Stimulated activated CD4-positive, alpha-beta T cell treated with anti-CD3 and anti-CD28 coated beads, Interleukin-1b, Interleukin-23, amount 100 ng/mL, for 24 hours (primary cell): ENCODE results near the gene HSPA1A.

ENCODE experiments used
- DNase-seq, 4 experiments: peaks; one replicate each; pipeline ENCODE4 v3.0.0-alpha.2; 2020; ENCODE audit warnings: low read depth in 4 of 4, low spot score in 1 of 4

The HSPA1A gene

DNA sequence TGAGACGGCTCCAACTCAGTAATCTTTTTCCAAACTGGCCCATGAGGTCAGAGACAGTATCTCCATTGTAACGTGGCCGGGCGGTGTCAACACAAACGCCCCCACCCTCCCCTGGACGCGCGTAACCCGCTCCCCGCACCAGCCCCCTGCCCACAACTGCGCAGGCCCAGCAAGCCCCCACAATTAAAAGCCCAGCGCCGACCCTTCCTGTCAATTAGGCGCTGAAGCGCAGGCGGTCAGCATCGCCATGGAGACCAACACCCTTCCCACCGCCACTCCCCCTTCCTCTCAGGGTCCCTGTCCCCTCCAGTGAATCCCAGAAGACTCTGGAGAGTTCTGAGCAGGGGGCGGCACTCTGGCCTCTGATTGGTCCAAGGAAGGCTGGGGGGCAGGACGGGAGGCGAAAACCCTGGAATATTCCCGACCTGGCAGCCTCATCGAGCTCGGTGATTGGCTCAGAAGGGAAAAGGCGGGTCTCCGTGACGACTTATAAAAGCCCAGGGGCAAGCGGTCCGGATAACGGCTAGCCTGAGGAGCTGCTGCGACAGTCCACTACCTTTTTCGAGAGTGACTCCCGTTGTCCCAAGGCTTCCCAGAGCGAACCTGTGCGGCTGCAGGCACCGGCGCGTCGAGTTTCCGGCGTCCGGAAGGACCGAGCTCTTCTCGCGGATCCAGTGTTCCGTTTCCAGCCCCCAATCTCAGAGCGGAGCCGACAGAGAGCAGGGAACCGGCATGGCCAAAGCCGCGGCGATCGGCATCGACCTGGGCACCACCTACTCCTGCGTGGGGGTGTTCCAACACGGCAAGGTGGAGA, at the start of gene HSPA1A, which contains the start of gene HSPA1L:
TSS of gene HSPA1A (plus strand) at position 519 of the 814 bp plus-strand sequence. CDS start at position 733, 214 bp downstream.
TSS of gene HSPA1L (minus strand) at position 259 of the 814 bp plus-strand sequence. CDS start 3,311 bp downstream, outside the sequence.
- DNase-seq, result peak in 1 of 4 experiments; percentile 58

DNA sequence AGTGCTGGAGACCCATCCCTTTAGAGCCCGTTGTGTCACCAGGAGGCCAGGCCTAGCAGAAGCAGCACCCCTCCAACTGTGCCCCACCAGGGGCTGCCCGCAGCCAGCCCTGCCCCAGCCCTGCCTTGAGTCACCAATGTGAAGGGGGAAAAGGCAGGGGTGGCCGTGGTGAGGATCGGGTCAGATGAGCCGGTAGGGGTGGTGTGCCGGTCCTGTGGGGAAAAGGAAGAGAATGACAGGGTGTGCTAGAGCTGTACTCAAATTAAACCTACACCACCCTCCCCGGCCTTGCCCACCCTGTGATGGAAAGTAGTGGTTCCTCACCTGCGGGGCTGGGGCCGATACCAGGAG, 49.8 kb upstream of the HSPA1A start:
- no peak for DNase-seq

- DNase-seq, result no peak
Observed at GRCh38 chr6:31765910-31766794, 49.2 kb upstream of the HSPA1A start.

DNA sequence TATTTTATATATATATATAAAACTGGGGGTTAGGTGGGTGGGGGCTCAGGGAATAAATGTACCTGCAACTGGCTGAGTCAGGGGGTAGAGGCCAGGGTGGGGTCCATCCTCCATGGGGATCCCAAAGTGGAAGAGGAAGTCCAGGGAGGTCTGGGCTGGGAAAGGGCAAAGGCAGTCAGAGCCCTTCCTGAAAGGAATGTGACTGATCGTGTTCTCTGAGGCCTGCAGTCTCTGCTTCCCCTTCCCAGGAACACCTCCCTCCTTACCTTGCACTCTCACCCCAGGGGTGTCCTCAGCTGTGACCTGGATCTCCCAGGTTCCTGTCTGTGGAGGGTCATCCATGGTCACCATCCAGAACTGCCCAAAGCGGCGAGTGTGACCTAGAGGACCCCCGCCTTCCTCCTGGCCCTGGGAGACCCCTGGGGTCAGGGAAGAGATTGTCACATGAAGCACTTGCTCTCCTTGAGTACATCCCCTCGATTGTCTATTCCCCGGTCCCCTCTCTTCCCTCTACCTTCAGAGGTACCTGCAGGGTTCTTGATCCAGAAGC, 48.2 kb upstream of the HSPA1A start:
- no peak for DNase-seq

DNA sequence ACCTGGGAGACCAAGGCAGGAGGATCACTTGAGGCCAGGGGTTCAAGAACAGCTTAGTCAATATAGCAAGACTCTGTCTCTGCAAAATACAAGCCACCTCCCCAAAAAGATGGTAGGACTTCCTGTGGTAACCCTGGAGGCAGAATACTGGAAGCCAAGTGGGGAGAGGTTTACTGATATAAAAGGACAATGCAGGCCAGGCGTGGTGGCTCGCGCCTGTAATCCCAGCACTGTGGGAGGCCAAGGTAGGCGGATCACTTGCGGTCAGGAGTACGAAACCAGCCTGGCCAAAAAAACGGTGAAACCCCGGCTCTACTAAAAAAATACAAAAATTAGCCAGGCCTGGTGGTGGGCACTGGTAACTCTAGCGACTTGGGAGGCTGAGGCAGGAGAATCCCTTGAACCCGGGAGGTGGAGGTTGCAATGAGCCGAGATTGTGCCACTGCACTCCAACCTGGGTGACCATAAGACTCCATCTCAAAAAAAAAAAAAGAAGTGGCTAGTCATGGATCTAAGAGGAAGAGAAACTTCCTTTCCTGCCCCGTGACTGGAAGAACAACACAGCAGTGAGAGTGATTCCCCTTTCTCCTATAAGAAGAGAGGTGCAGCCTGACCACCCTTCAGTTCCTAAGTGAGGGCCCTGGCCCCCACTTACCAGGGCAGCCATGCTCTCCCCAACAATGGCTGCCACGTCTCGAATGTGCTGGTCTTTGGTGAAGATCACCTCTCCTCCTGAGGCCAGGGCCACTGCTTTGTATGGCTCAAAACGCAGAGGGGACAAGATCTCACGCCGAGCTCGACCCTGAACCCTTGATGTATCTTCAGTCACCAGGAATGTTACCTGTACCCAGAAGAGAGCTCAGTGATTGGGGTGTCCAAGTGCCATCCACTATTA, 46.7 kb upstream of the HSPA1A start:
- DNase-seq, result no peak

GRCh38 chr6:31769684-31770371, 45.5 kb upstream of the HSPA1A start:
- DNase-seq, result peak; percentile 45 to 75 (median 62)

DNA sequence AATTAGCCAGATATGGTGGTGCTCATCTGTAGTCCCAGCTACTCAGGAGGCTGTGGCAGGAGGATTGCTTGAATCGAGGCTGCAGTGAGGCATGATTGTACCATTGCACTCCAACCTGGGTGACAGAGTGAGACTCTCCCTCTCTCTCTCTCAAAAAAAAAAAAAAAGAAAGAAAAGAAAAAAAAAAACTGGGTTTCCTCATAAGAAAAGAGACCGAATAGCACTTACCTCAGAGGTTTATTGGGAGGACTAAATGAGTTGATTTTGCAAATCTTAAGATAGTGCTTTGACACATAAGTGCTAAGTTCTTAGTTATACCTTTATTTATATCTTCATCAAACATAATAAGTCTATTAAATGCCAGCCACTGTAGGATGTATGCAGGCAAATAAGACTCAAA, 44.5 kb upstream of the HSPA1A start:
- DNase-seq, result no peak

DNA sequence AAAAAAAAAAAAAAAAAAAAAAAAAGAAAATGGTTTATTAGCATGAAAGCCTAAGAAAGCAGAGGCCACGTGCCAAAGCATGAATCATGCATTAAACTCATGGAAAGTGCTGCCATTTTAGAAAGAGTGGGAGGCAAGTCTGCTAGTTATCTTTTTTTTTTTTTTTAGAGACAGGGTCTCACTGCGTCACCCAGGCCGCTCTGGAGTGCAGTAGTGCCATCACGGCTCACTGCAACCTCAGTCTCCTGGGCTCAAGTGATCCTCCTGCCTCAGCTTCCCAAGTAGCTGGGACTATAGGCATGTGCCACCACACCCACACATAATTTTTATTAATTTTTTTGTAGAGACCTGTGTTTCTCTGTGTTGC, 43.4 kb upstream of the HSPA1A start:
- DNase-seq, result no peak

GRCh38 chr6:31775184-31775583, 40.2 kb upstream of the HSPA1A start:
- DNase-seq, result no peak

DNA sequence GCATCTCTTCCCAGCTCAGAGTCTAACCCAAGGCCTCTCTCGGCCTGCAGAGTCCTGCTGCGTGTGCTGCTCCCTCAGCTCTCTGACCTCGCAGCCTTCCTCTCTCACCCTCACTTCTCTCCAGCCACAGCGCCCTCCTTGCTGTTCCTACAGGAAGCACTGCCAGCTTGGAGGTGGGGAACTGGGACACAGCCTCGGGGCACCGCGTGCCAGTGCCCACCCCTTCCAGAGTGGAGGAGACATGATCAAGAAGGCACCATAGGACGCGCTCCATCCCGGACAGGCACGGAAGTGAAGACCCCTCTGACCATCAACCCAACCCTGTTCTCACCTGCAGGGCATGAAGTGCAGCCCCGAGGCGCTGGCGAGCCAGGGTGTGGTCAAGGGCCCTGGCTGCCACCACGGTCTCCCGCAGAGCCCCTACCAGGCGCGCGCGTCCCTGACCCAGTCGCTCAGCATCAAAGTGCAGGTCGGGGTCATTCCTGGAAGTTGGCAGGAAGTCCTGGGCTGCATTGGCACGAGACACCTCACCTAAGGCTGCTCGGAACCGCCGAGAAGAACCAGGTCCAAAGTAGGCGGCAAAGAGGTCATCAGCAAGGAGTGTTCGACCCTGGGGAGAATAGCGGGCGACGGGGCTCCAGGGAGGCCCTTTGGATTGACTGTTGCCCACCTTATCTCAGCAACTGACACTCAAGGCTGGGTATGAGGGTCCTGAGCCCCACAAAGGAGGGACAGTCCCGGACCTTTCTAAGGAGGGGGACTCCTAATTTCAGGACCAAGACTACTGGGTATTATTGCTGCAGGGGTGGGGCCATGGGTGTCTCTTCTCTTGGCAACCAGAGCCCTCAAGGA, 39.5 kb upstream of the HSPA1A start:
- DNase-seq, result no peak

DNA sequence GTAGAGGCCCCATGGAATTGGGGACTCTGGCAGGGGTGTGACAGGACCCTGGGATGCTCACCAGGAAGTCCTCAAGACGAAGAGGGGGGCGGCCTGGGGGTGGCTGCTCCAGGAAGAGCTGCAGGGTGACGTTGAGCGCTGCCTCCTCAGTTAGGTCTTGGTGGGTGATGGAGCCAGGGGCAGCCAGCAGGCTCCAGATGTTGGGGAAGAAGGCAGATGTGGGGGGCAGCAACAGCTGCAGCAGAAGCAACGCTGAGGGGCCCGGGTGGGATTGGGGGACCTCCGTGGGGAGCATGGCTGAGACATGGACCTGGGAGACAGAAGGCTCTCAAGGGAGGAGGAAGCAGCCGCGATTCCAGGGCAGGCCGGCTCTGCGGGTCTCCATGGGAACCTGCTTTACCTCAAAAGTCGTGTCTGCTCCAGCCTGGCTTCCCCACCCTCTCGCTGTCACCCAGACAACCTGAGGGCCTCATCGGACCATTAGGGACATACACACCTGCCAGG, 38.8 kb upstream of the HSPA1A start:
- DNase-seq, result no peak

DNA sequence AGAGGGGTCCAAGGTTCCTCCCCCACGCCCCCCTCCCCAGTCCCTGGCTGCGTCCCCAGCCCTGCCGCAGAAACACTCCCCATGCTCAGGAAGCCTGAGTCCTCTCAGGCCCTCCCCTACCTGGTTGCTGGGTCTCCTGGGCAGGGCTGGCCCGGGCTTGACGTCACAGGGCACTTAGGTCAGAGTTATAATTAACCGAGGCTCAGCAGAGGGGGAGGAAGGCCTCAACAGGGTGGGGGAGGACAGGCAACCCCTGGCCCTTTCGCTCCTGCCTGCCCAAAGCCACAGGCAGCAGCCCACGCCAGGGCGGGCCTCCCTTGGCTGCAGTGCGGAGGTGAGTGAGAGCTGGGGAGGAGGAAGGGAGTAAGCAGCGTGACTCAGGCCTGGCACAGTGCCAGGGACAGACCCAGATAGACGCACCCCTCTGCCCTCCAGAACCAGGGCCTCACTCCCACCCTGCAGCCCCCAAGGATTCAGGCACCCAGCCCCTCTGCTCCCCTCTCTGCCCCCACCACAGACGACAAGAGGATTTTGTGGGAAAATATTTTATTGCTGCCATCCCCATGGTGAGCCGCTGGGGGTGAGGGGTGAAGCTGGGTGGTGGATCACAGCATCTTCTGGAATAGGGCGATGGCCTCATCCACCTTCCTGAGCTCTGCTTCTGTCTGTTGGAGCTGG, 38.2 kb upstream of the HSPA1A start, which contains the start of gene VWA7:
TSS of gene VWA7 (minus strand) at position 340 of the 678 bp plus-strand sequence. CDS start 549 bp downstream, outside the sequence.
- DNase-seq, result peak; percentile 46 to 75 (median 60)

GRCh38 chr6:31777667-31778050, 37.7 kb upstream of the HSPA1A start:
- DNase-seq, result no peak

DNA sequence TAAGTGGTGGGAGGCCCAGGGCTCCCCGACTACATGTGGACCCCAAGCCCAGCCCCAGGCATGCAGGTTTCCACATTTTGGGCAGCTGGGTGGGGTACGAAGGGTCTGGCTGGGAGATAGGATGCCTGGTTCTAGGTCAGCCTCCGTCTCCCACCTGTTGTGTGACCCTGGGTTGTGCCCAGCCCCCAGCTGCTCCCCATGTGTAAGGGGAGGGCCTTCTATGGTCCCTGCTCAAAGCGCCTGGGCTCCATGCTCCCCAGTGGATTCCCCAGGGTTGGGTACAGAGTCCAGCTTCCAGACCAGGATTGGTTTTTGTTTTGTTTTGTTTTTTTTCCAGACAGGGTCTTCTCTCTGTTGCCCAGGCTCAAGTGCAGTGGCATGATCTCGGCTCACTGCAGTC, 37.1 kb upstream of the HSPA1A start:
- DNase-seq, result no peak

DNA sequence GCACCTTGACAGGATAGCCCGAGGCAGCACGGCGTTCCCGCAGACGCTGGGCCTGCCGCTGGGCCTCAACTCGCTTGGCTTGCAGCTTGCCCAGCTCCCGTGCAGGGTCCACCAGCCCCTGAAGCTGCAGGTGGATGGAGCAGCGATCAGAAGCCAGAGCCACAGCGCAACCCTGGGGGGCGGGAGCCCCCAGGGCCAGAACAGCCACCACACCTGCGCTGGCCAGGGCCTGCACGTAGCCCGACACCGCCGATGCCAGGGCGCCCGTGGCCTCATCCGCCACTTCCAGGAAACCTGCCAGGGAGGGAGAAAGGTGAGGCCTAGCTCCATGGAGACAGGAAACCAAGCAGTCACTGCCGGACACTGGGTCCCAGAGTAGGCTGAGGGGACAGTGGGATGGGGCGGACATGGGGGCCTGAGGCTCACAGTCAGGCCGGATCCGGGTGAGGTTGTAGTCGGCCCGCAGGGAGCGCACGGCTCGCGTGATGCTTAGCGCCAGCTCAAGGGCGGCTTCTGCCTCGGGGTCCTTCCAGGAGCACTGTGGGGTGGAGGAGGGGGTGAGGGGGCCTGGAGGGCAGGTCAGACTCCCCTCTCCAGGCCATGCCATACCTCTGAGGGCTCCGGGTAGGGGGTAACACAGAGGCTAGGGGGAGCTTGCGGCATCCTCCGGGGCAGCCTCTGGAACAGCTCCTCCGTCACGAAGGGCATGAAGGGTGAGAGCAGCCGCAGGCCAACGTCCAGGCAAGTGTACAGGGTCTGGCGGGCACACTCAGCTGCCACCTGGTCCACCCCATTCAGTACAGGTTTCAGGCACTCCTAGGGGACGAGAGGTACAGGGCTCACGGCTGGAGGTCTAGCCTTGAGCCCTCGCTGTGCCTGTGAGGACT, 36.1 kb upstream of the HSPA1A start:
- DNase-seq, result no peak

DNA sequence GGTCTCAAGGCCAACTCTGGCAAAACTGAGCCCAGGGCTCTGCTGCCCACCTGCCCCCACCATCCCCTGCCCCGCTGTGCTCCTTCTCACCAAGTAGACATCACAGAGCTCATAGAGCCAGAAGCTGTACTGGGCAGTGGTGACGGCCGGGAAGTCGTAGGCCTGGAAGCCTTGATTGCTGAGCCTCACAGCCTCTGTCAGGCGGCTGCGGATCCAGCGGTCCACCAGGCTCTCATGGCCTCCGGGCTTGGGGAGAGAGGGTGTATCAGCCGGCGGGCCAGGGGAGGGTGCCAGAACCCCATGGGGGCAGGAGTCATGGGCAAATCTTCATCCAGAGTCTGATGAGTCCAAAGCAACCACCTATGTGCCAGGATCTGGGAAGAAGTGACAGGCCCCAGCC, 35.4 kb upstream of the HSPA1A start:
- DNase-seq, result no peak

DNA sequence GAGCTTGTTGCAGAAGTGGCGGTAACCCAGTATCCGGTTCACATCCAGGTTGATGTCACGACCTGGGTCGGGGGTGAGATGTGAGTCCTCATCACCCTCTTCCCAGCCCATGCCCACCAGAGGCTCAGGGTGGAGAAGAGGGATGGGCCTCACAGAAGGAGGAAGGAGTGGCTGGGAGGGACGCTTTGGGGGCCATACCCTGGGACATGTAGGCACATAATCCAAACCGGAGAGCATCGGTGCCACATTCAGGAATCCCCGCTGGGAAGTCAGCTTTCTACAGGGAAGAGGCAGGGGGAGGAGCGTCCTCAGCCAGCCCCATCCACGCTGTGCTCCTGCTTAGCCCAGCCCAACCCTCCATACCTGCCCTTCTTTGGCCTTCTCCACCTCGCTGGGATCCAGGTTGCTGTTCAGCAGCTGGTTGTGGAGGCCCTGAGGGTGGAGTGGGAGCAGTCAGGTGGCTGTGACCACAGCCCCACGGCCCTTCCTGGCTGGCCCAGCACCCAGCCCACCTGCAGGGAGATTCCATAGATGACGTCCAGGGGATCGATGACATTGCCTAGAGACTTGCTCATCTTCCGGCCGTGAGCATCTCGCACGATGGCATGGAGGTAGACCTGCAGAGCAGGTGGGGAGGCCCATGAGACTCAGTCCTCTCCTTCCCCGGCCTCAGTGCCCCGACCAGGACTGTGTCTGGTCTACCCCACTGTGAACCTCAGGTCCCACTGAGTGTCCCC, 34.7 kb upstream of the HSPA1A start:
- no peak for DNase-seq
